Astrocyte (in vitro differentiated cells and primary cell): Measurements from ENCODE around the gene STARD13. TPM values are rescaled to one million over a fixed set of nuclear protein-coding genes. Genes with fewer than 3 reads are reported as not detected.

Source experiments
- DNase-seq: peaks from one replicate; pipeline ENCODE4 v3.0.0-alpha.2; 2010; ENCODE audit warnings: low read depth
- FAIRE-seq: peaks from 2 replicates; lab custom pipeline; 2011; peaks lifted over from hg19 to GRCh38; lab: Jason Lieb, UNC
- H2AFZ ChIP-seq: 2 replicates; pipeline ENCODE4 v1.6.0; 2012; ENCODE audit warnings: low read depth, low read length, inconsistent platforms
- H3K27ac ChIP-seq: 2 replicates; pipeline ENCODE4 v1.5.1; 2011; ENCODE audit warnings: low read depth, low read length, inconsistent platforms
- H3K27me3 ChIP-seq: 2 replicates; pipeline ENCODE4 v1.6.0; 2011; ENCODE audit warnings: low read length, inconsistent platforms; ENCODE audit not compliant: insufficient read depth
- H3K36me3 ChIP-seq: 2 replicates; pipeline ENCODE4 v1.5.1; 2011; ENCODE audit warnings: low read length, inconsistent platforms; ENCODE audit not compliant: insufficient read depth
- H3K4me1 ChIP-seq: 2 replicates; pipeline ENCODE4 v1.5.1; 2011; ENCODE audit warnings: low read length, inconsistent platforms; ENCODE audit not compliant: insufficient read depth
- H3K4me2 ChIP-seq: 2 replicates; pipeline ENCODE4 v1.6.0; 2012; ENCODE audit warnings: low read length, inconsistent platforms
- H3K4me3 ChIP-seq: 2 replicates; pipeline ENCODE4 v1.5.1; 2011; ENCODE audit warnings: low read depth, mild to moderate bottlenecking, low read length, inconsistent platforms; ENCODE audit not compliant: insufficient read depth
- H3K79me2 ChIP-seq: 2 replicates; pipeline ENCODE4 v1.6.0; 2012; ENCODE audit warnings: mild to moderate bottlenecking, low read length, inconsistent platforms; ENCODE audit not compliant: insufficient read depth
- H3K9ac ChIP-seq: 2 replicates; pipeline ENCODE4 v1.6.0; 2012; ENCODE audit warnings: mild to moderate bottlenecking, low read length, inconsistent platforms
- H3K9me3 ChIP-seq: 2 replicates; pipeline ENCODE4 v1.5.1; 2012; ENCODE audit warnings: low read depth, mild to moderate bottlenecking, low read length, inconsistent platforms; ENCODE audit not compliant: insufficient read depth
- H4K20me1 ChIP-seq: 2 replicates; pipeline ENCODE4 v1.6.0; 2012; ENCODE audit warnings: low read length, inconsistent platforms; ENCODE audit not compliant: insufficient read depth
- H3K27ac Mint-ChIP-seq: one replicate; pipeline ENCODE4 v1.8.0; 2021; ENCODE audit warnings: mild to moderate bottlenecking, mixed read lengths; ENCODE audit not compliant: unreplicated experiment
- H3K27me3 Mint-ChIP-seq: one replicate; pipeline ENCODE4 v1.8.0; 2021; ENCODE audit warnings: low read depth, mixed read lengths; ENCODE audit not compliant: unreplicated experiment
- H3K36me3 Mint-ChIP-seq: one replicate; pipeline ENCODE4 v1.8.0; 2021; ENCODE audit warnings: low read depth, mixed read lengths; ENCODE audit not compliant: unreplicated experiment
- H3K4me1 Mint-ChIP-seq: one replicate; pipeline ENCODE4 v1.8.0; 2021; ENCODE audit warnings: low read depth, mixed read lengths; ENCODE audit not compliant: unreplicated experiment
- H3K4me3 Mint-ChIP-seq: one replicate; pipeline ENCODE4 v1.8.0; 2021; ENCODE audit warnings: mild to moderate bottlenecking, moderate library complexity, mixed read lengths; ENCODE audit not compliant: unreplicated experiment
- H3K9me3 Mint-ChIP-seq: one replicate; pipeline ENCODE4 v1.8.0; 2021; ENCODE audit warnings: mild to moderate bottlenecking, mixed read lengths; ENCODE audit not compliant: unreplicated experiment
- CTCF ChIP-seq: IDR thresholded peaks from 2 replicates; pipeline ENCODE4 v1.5.1; 2011; ENCODE audit warnings: low read depth, mild to moderate bottlenecking, inconsistent platforms, low read length, moderate library complexity; ENCODE audit not compliant: insufficient read depth
- EZH2 ChIP-seq: IDR thresholded peaks from 2 replicates; pipeline ENCODE4 v1.6.1; 2012; ENCODE audit warnings: mild to moderate bottlenecking, low read length, inconsistent platforms; ENCODE audit not compliant: insufficient read depth
- total RNA-seq: library from RNA; stranded (reverse); gene quantifications from 2 replicates; pipeline ENCODE4 v1.2.1, GENCODE V29; 2021

The STARD13 gene
- total RNA-seq, 1 donor from 2014 or later: 30.1 TPM

DNA sequence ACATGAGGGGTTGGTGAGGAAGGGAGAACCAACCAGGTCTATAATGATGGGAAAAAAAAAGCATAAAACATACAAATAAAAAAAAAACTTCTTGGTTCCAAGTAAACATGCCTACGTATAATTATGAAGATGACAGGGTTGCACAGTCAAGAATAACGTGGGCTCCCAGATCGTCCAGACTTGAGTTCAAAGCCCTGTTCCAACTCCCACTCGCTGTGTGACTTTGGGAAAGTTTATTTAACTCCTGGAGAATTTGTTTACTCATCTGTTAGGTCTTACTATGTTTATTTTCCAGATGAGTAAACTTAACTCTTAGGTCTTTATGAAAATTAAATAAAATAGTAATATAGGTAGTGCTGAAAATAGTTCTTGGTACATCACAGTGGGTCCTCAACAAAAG lies 13.8 kb downstream of the STARD13 start:
- Histone ChIP-seq H3K27me3 (no peaks in the 10 kb centered on the region), H3K9me3 (no peaks in the 10 kb centered on the region), H2AFZ (no peak overlapping the region), H3K27ac (no peak overlapping the region), H4K20me1 (peaks cover 40% of the 10 kb centered on the region), H3K36me3 (peaks cover 12% of the 10 kb centered on the region), H3K79me2 (peaks cover 99% of the 10 kb centered on the region), H3K4me3 (no peak overlapping the region), H3K4me2 (no peak overlapping the region), H3K4me1 (peaks cover 25% of the 10 kb centered on the region), H3K9ac (no peak overlapping the region)
- FAIRE-seq (no peak), DNase-seq (no peak)
- H3K4me3 Mint-ChIP-seq: no peak overlapping the region
- H3K27ac Mint-ChIP-seq: peak overlapping the region; percentile 75
- no peaks in the 10 kb centered on the region for H3K9me3 Mint-ChIP-seq
- TF ChIP-seq EZH2 (no peak), CTCF (no peak)
- H3K36me3 Mint-ChIP-seq: peaks cover 22% of the 10 kb centered on the region
- H3K27me3 Mint-ChIP-seq: no peaks in the 10 kb centered on the region
- H3K4me1 Mint-ChIP-seq: peaks cover 63% of the 10 kb centered on the region

DNA sequence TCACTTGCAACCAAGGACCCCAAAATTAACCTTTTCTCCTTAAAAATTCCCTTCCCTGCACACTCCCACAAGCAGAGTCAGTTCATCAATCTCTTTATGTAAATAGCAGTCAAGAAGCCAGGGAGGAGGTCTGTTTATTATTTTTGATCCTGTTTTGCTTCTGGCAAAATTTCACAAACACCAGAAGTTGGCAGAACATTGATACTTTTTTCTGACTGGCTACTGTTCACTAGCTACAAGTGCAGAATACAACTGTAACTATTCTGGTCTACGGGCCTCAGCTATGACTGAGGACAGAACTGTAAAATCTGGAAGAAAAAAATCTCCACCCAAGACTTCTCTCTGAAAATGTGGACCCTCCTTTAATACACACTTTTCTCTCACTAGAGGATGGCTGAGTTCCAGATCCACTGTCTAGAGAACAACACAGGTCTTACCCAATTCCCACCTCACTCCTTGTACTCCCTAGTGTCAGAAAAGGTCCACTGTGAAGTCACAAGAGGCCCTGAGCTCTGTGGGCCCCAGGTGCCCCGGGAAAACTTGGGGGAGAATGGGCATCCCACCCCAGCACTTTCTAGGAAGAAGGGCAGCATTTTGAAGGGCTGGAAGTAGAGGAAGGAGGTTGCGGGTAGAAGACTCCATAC lies 14.5 kb downstream of the STARD13 start:
- Mint-ChIP-seq H3K36me3 (peaks cover 22% of the 10 kb centered on the region), H3K27ac (peak overlapping the region; percentile 75)

More for the DNA sequence above, 14.5 kb downstream of the STARD13 start:
- no peak overlapping the region for H3K4me3 Mint-ChIP-seq
- DNase-seq: no peak
- TF ChIP-seq EZH2 (no peak), CTCF (no peak)
- H3K9me3 ChIP-seq: no peaks in the 10 kb centered on the region
- no peak overlapping the region for H3K27ac ChIP-seq
- H3K9ac ChIP-seq: no peak overlapping the region
- no peak overlapping the region for H3K4me2 ChIP-seq
- H3K9me3 Mint-ChIP-seq: no peaks in the 10 kb centered on the region
- H3K36me3 ChIP-seq: peaks cover 12% of the 10 kb centered on the region
- no peaks in the 10 kb centered on the region for H3K27me3 Mint-ChIP-seq
- no peak for FAIRE-seq
- no peak overlapping the region for H3K4me3 ChIP-seq
- no peaks in the 10 kb centered on the region for H3K27me3 ChIP-seq
- H2AFZ ChIP-seq: no peak overlapping the region
- peaks cover 64% of the 10 kb centered on the region for H3K4me1 Mint-ChIP-seq
- H3K79me2 ChIP-seq: peaks cover 100% of the 10 kb centered on the region
- H3K4me1 ChIP-seq: peaks cover 21% of the 10 kb centered on the region
- peaks cover 47% of the 10 kb centered on the region for H4K20me1 ChIP-seq
